A549 (cell line): ENCODE data around the gene PDGFB.

Source experiments
- CEBPB ChIP-seq, 2 experiments: fragments of >200 bp in 1 of 2; sonication (Bioruptor Twin) in 1 of 2; formaldehyde crosslinking in 1 of 2; IDR thresholded peaks; 2 replicates each; pipeline ENCODE4 v1.6.1; 2012 to 2016
- CHD2 ChIP-seq: fragments of 150-350 bp; IDR thresholded peaks from 2 replicates; pipeline ENCODE4 v1.6.1; 2014; ENCODE audit warnings: low read length; ENCODE audit not compliant: partially characterized antibody
- ESRRA ChIP-seq: fragments of 150-350 bp; IDR thresholded peaks from 2 replicates; pipeline ENCODE4 v1.6.1; 2014; ENCODE audit warnings: mild to moderate bottlenecking, low read length, borderline replicate concordance
- HOXA7 ChIP-seq: fragments of 250-450 bp; sonication (Bioruptor Pico); IDR thresholded peaks from 2 replicates; pipeline ENCODE4 v1.5.0; 2020; ENCODE audit warnings: mild to moderate bottlenecking, moderate library complexity
- POLR2A ChIP-seq: IDR thresholded peaks from 2 replicates; pipeline ENCODE4 v1.6.1; 2012; ENCODE audit warnings: mild to moderate bottlenecking, low read length
- RAD21 ChIP-seq, 2 experiments: fragments of >200 bp in 1 of 2; sonication (Bioruptor Twin) in 1 of 2; formaldehyde crosslinking in 1 of 2; IDR thresholded peaks in 1 of 2; conservative IDR thresholded peaks in 1 of 2; 2 replicates in 1 of 2; 3 replicates in 1 of 2; pipeline ENCODE4 v1.6.1; 2012 to 2018; ENCODE audit warnings: inconsistent platforms in 1 of 2
- REST ChIP-seq: fragments of 200-600 bp; sonication (generic); IDR thresholded peaks from 2 replicates; pipeline ENCODE4 v1.6.1; 2016; ENCODE audit warnings: antibody characterized with exemption, mild to moderate bottlenecking, moderate library complexity
- RFX5 ChIP-seq: fragments of 450-650 bp; IDR thresholded peaks from 2 replicates; pipeline ENCODE4 v1.7.1; 2014; ENCODE audit warnings: antibody characterized with exemption, mild to moderate bottlenecking, moderate library complexity
- TF ChIP-seq, protein P1 (sequence below): fragments of >200 bp; sonication (Bioruptor Twin); formaldehyde crosslinking; IDR thresholded peaks from 3 replicates; pipeline ENCODE4 v1.5.1; 2016
- TF ChIP-seq, protein P2 (sequence below): fragments of 250-450 bp; sonication (Bioruptor Pico); IDR thresholded peaks from 2 replicates; pipeline ENCODE4 v1.5.0; 2021; ENCODE audit warnings: mild to moderate bottlenecking, moderate library complexity, borderline replicate concordance

DNA sequence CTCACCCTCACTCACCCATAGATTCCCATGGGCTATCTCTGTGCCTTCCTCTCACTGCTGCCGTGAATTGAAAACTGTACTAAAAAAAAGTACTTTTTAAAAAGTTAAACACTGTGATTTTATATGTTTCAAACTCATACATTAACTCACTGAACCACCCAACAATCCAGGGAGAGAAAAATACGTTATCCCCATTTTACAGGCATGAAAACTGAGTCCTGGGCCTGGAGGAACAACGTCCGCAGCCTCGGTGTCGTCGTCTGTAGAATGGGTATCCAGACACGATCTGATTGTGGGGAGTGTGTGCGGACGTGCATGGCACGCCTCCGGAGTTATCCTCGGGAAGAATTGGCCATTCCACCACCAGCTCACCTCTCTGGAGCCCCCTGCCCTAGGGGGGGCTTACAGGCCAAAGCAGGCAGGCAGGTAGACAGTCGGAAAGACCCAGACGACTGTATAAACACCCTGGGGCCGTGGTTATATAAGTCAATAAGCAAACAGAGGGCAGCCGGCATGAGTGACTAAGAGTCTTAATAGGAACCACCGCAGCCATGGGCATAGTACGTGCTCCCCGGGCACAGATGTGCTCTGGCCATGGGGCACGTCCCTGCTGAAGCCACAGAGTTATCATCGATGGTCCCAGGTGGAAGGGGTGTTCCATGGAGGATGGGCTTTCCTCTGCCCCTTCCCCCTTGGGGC lies 7.1 kb upstream of the PDGFB start:
- no peak for TF ChIP-seq CEBPB (IDR thresholded peaks at IDR 0.05)
- TF ChIP-seq RAD21 (conservative IDR thresholded peaks at IDR 0.05 in 1 of 2, IDR thresholded peaks at IDR 0.05 in 1 of 2) = no peak
- TF ChIP-seq ESRRA = no peak
- TF ChIP-seq, protein P1, sequence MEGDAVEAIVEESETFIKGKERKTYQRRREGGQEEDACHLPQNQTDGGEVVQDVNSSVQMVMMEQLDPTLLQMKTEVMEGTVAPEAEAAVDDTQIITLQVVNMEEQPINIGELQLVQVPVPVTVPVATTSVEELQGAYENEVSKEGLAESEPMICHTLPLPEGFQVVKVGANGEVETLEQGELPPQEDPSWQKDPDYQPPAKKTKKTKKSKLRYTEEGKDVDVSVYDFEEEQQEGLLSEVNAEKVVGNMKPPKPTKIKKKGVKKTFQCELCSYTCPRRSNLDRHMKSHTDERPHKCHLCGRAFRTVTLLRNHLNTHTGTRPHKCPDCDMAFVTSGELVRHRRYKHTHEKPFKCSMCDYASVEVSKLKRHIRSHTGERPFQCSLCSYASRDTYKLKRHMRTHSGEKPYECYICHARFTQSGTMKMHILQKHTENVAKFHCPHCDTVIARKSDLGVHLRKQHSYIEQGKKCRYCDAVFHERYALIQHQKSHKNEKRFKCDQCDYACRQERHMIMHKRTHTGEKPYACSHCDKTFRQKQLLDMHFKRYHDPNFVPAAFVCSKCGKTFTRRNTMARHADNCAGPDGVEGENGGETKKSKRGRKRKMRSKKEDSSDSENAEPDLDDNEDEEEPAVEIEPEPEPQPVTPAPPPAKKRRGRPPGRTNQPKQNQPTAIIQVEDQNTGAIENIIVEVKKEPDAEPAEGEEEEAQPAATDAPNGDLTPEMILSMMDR = no peak
- TF ChIP-seq REST = no peak
- no peak for TF ChIP-seq POLR2A
- TF ChIP-seq, protein P2, sequence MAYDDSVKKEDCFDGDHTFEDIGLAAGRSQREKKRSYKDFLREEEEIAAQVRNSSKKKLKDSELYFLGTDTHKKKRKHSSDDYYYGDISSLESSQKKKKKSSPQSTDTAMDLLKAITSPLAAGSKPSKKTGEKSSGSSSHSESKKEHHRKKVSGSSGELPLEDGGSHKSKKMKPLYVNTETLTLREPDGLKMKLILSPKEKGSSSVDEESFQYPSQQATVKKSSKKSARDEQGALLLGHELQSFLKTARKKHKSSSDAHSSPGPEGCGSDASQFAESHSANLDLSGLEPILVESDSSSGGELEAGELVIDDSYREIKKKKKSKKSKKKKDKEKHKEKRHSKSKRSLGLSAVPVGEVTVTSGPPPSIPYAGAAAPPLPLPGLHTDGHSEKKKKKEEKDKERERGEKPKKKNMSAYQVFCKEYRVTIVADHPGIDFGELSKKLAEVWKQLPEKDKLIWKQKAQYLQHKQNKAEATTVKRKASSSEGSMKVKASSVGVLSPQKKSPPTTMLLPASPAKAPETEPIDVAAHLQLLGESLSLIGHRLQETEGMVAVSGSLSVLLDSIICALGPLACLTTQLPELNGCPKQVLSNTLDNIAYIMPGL (CRISPR knock-in tag) = no peak
- no peak for TF ChIP-seq HOXA7 (CRISPR knock-in tag)
- no peak for TF ChIP-seq RFX5
- TF ChIP-seq CHD2 = no peak
